GM10248 (cell line): ENCODE measurements around the gene TAP1.
A peak's percentile ranks its signal among the peaks of the same experiment; 100 is the strongest.

Source experiments
- CTCF ChIA-PET: fragments of 300-600 bp; sonication (Branson Sonifier 250); formaldehyde crosslinking; extraction: SDS; loops from one replicate; lab custom pipeline; 2021; ENCODE audit warnings: antibody characterized with exemption; lab: Yijun Ruan, JAX
- POLR2A ChIA-PET: fragments of 350-650 bp; sonication (Branson Sonifier 250); formaldehyde crosslinking; extraction: SDS; loops from one replicate; lab custom pipeline; 2020; ENCODE audit warnings: antibody characterized with exemption; lab: Yijun Ruan, JAX
- DNase-seq: peaks from one replicate; pipeline ENCODE4 v3.0.0; 2012; ENCODE audit errors: extremely low spot score
- CTCF ChIP-seq: IDR thresholded peaks from 2 replicates; pipeline ENCODE4 v1.5.1; 2012; ENCODE audit warnings: mild to moderate bottlenecking, low read depth; ENCODE audit errors: extremely low read depth, missing control alignments, control extremely low read depth

Gene TAP1

GRCh38 chr6:32819729-32820128 lies 33.8 kb downstream of the TAP1 start:
- no peak for DNase-seq

GRCh38 chr6:32818867-32819266 lies 34.6 kb downstream of the TAP1 start:
- TF ChIP-seq CTCF = no peak

More at GRCh38 chr6:32819729-32820128, 33.8 kb downstream of the TAP1 start:
- POLR2A ChIA-PET = no interaction called here
- no peak for TF ChIP-seq CTCF
- CTCF ChIA-PET = interaction anchor here (1.3 to 4.8 kb wide), 8 partner anchors 11 to 165 kb away, joined by 4 to 32 read pairs (median 5); partner anchors contain the start of genes TAP1 and TAP2

GRCh38 chr6:32816746-32817204 lies 36.7 kb downstream of the TAP1 start, which contains the start of gene HLA-DOB:
TSS of gene HLA-DOB (minus strand) at chr6:32817002. CDS start at chr6:32816951, 51 bp downstream.
- TF ChIP-seq CTCF = no peak
- ChIA-PET CTCF (interaction anchor here (0.7 to 1.0 kb wide), 2 partner anchors 22 to 51 kb away, joined by 3 to 4 read pairs; partner anchors contain the start of gene TAP2), POLR2A (no interaction called here)
- DNase-seq = peak; percentile 81

More at GRCh38 chr6:32818867-32819266, 34.6 kb downstream of the TAP1 start:
- ChIA-PET CTCF (interaction anchor here (1.3 to 4.8 kb wide), 2 partner anchors 20 to 35 kb away, joined by 5 to 32 read pairs; partner anchors contain the start of genes TAP1 and TAP2), POLR2A (no interaction called here)
- no peak for DNase-seq

- CTCF ChIA-PET = no interaction called here
- POLR2A ChIA-PET = interaction anchor here (1.0 kb wide), 1 partner anchor 23 kb away, joined by 3 read pairs; the partner anchor contains the start of gene TAP2
These were observed 37.5 kb downstream of the TAP1 start for GRCh38 chr6:32815996-32816395.

GRCh38 chr6:32815115-32815514 lies 38.4 kb downstream of the TAP1 start:
- POLR2A ChIA-PET = interaction anchor here (1.0 kb wide), 1 partner anchor 23 kb away, joined by 3 read pairs; the partner anchor contains the start of gene TAP2
- DNase-seq = no peak
- no peak for TF ChIP-seq CTCF
- CTCF ChIA-PET = interaction anchor here (2.4 to 3.6 kb wide), 3 partner anchors 11 to 30 kb away, joined by 5 to 25 read pairs (median 7); partner anchors contain the start of gene TAP2

More at GRCh38 chr6:32815996-32816395, 37.5 kb downstream of the TAP1 start:
- DNase-seq = peak; percentile 64
- TF ChIP-seq CTCF = no peak

GRCh38 chr6:32814145-32814544 lies 39.4 kb downstream of the TAP1 start:
- CTCF ChIA-PET = interaction anchor here (1.8 to 3.6 kb wide), 5 partner anchors 10 to 54 kb away, joined by 5 to 25 read pairs (median 7); partner anchors contain the start of gene TAP2
- POLR2A ChIA-PET = no interaction called here
- TF ChIP-seq CTCF = no peak
- DNase-seq = no peak
